HEK293 (cell line): ENCODE results near the gene ERBB2.

ENCODE experiments used
- CTCF ChIA-PET: fragments of 350-600 bp; formaldehyde crosslinking; extraction: SDS; loops from one replicate; lab custom pipeline; 2021; ENCODE audit warnings: antibody characterized with exemption; lab: Yijun Ruan, JAX
- POLR2A ChIA-PET: fragments of 300-600 bp; formaldehyde crosslinking; extraction: SDS; loops from one replicate; lab custom pipeline; 2020; ENCODE audit warnings: antibody characterized with exemption, inconsistent platforms; lab: Yijun Ruan, JAX
- H3K27ac ChIP-seq: fragments of 200-500 bp; sonication (Bioruptor generic); 2 replicates; pipeline ENCODE4 v1.5.1; 2014; ENCODE audit warnings: low read depth, low read length, control low read depth, inconsistent platforms; ENCODE audit errors: extremely low read depth
- H3K36me3 ChIP-seq, 2 experiments: fragments of 200-500 bp in 1 of 2; sonication (Bioruptor generic) in 1 of 2; 1 replicate in 1 of 2; 2 replicates in 1 of 2; pipeline ENCODE4 v1.5.1; 2014 to 2017; ENCODE audit warnings: inconsistent platforms in 2 of 2, low read length in 2 of 2; ENCODE audit not compliant: control insufficient read depth in 2 of 2, insufficient read depth in 1 of 2
- H3K4me1 ChIP-seq: fragments of 200-500 bp; sonication (Bioruptor generic); 2 replicates; pipeline ENCODE4 v1.5.1; 2014; ENCODE audit warnings: mild to moderate bottlenecking, low read length, inconsistent platforms; ENCODE audit not compliant: control insufficient read depth, insufficient read depth
- H3K4me3 ChIP-seq: 2 replicates; pipeline ENCODE4 v1.5.1; 2011; ENCODE audit warnings: low read depth, mild to moderate bottlenecking, control low read depth, low read length, moderate library complexity
- H3K9me3 ChIP-seq: fragments of 200-500 bp; sonication (Bioruptor generic); 2 replicates; pipeline ENCODE4 v1.5.1; 2014; ENCODE audit warnings: low read depth, low read length, inconsistent platforms; ENCODE audit not compliant: control insufficient read depth, insufficient read depth
- BCL11B ChIP-seq: fragments of 450-650 bp; formaldehyde crosslinking; IDR thresholded peaks from 2 replicates; pipeline ENCODE4 v1.5.1; 2016; ENCODE audit warnings: low read depth, missing biosample characterization, missing genetic modification characterization
- CTCF ChIP-seq: fragments of 450-650 bp; formaldehyde crosslinking; IDR thresholded peaks from 2 replicates; pipeline ENCODE4 v1.5.1; 2016; ENCODE audit warnings: missing biosample characterization, missing genetic modification characterization
- FEZF1 ChIP-seq: fragments of 450-650 bp; formaldehyde crosslinking; IDR thresholded peaks from 2 replicates; pipeline ENCODE4 v1.5.1; 2016; ENCODE audit warnings: missing biosample characterization, missing genetic modification characterization
- HOXC10 ChIP-seq: sonication (generic); formaldehyde crosslinking; IDR thresholded peaks from 2 replicates; pipeline ENCODE4 v1.8.1; 2023; ENCODE audit warnings: mild to moderate bottlenecking, missing genetic modification reagents
- KLF10 ChIP-seq: fragments of 450-650 bp; IDR thresholded peaks from 2 replicates; pipeline ENCODE4 v1.5.1; 2018; ENCODE audit warnings: missing biosample characterization, mild to moderate bottlenecking, missing genetic modification characterization
- KLF17 ChIP-seq: fragments of 450-650 bp; formaldehyde crosslinking; IDR thresholded peaks from 2 replicates; pipeline ENCODE4 v1.5.1; 2016; ENCODE audit warnings: missing biosample characterization, missing genetic modification characterization
- SP7 ChIP-seq: fragments of 450-650 bp; formaldehyde crosslinking; IDR thresholded peaks from 2 replicates; pipeline ENCODE4 v1.5.1; 2016; ENCODE audit warnings: missing biosample characterization, missing genetic modification characterization
- ZBTB21 ChIP-seq: fragments of 450-650 bp; formaldehyde crosslinking; IDR thresholded peaks from 2 replicates; pipeline ENCODE4 v1.5.1; 2017; ENCODE audit warnings: missing biosample characterization, missing genetic modification characterization
- ZNF140 ChIP-seq: fragments of 450-650 bp; formaldehyde crosslinking; IDR thresholded peaks from 2 replicates; pipeline ENCODE4 v1.5.1; 2016; ENCODE audit warnings: missing biosample characterization, missing genetic modification characterization
- ZNF174 ChIP-seq: fragments of 450-650 bp; formaldehyde crosslinking; IDR thresholded peaks from 2 replicates; pipeline ENCODE4 v1.5.0; 2017; ENCODE audit warnings: missing biosample characterization, mild to moderate bottlenecking, missing genetic modification characterization
- ZNF223 ChIP-seq: fragments of 450-650 bp; formaldehyde crosslinking; IDR thresholded peaks from 2 replicates; pipeline ENCODE4 v1.5.1; 2016; ENCODE audit warnings: missing biosample characterization, missing genetic modification characterization
- ZNF423 ChIP-seq: fragments of 450-650 bp; formaldehyde crosslinking; IDR thresholded peaks from 2 replicates; pipeline ENCODE4 v1.5.1; 2016; ENCODE audit warnings: missing biosample characterization, missing genetic modification characterization
- ZNF426 ChIP-seq: fragments of 450-650 bp; formaldehyde crosslinking; IDR thresholded peaks from 2 replicates; pipeline ENCODE4 v1.5.1; 2017; ENCODE audit warnings: missing biosample characterization, missing genetic modification characterization, mild to moderate bottlenecking, inconsistent platforms, moderate library complexity
- ZNF521 ChIP-seq: fragments of 450-650 bp; formaldehyde crosslinking; IDR thresholded peaks from 2 replicates; pipeline ENCODE4 v1.5.1; 2017; ENCODE audit warnings: missing biosample characterization, mild to moderate bottlenecking, missing genetic modification characterization
- ZNF610 ChIP-seq: fragments of 450-650 bp; formaldehyde crosslinking; IDR thresholded peaks from 2 replicates; pipeline ENCODE4 v1.5.1; 2016; ENCODE audit warnings: missing biosample characterization, missing genetic modification characterization, borderline replicate concordance
- ZNF626 ChIP-seq: fragments of 450-650 bp; sonication (Bioruptor Pico); formaldehyde crosslinking; IDR thresholded peaks from 2 replicates; pipeline ENCODE4 v1.5.1; 2018; ENCODE audit warnings: missing biosample characterization, missing genetic modification characterization, inconsistent platforms
- ZNF654 ChIP-seq: fragments of 450-650 bp; formaldehyde crosslinking; IDR thresholded peaks from 2 replicates; pipeline ENCODE4 v1.5.1; 2016; ENCODE audit warnings: low read depth, missing biosample characterization, missing genetic modification characterization
- ZNF704 ChIP-seq: fragments of 450-650 bp; formaldehyde crosslinking; IDR thresholded peaks from 2 replicates; pipeline ENCODE4 v1.5.1; 2016; ENCODE audit warnings: missing biosample characterization, missing genetic modification characterization
- ZNF837 ChIP-seq: fragments of 450-650 bp; formaldehyde crosslinking; IDR thresholded peaks from 2 replicates; pipeline ENCODE4 v1.5.1; 2016; ENCODE audit warnings: missing biosample characterization, missing genetic modification characterization
- TF ChIP-seq, protein P1 (sequence below): fragments of 450-650 bp; formaldehyde crosslinking; IDR thresholded peaks from 2 replicates; pipeline ENCODE4 v1.5.1; 2016; ENCODE audit warnings: missing biosample characterization, missing genetic modification characterization
- TF ChIP-seq, protein P2 (sequence below): fragments of 450-650 bp; formaldehyde crosslinking; IDR thresholded peaks from 2 replicates; pipeline ENCODE4 v1.5.1; 2016; ENCODE audit warnings: missing biosample characterization, missing genetic modification characterization

Gene ERBB2

GRCh38 chr17:39678340-39679116, 21.3 kb upstream of the ERBB2 start:
- no peak overlapping the region for H3K27ac ChIP-seq
- CTCF ChIA-PET, result interaction anchor here (0.5 to 4.4 kb wide), 11 partner anchors 10 to 76 kb away, joined by 3 to 22 read pairs (median 4); partner anchors contain the start of genes PGAP3 and PNMT
- H3K36me3 ChIP-seq, result peaks cover 0 to 3% of the 10 kb centered on the region in 2 experiments; a peak in 2 of 3 replicates
- POLR2A ChIA-PET, result interaction anchor here (0.6 to 1.7 kb wide), 4 partner anchors 9 to 21 kb away, joined by 3 to 4 read pairs (median 4); partner anchors contain the start of genes ERBB2 and PGAP3
- TF ChIP-seq ZNF610 (no peak), ZNF140 (tag by site-specific recombination) (no peak), CTCF (tag by site-specific recombination) (peak; percentile 60; the same call in 1 of the 2 replicates), ZNF654 (tag by site-specific recombination) (no peak), ZNF223 (no peak)
- H3K4me3 ChIP-seq, result no peak overlapping the region
- peaks cover 17% of the 10 kb centered on the region for H3K4me1 ChIP-seq
- H3K9me3 ChIP-seq, result no peaks in the 10 kb centered on the region

DNA sequence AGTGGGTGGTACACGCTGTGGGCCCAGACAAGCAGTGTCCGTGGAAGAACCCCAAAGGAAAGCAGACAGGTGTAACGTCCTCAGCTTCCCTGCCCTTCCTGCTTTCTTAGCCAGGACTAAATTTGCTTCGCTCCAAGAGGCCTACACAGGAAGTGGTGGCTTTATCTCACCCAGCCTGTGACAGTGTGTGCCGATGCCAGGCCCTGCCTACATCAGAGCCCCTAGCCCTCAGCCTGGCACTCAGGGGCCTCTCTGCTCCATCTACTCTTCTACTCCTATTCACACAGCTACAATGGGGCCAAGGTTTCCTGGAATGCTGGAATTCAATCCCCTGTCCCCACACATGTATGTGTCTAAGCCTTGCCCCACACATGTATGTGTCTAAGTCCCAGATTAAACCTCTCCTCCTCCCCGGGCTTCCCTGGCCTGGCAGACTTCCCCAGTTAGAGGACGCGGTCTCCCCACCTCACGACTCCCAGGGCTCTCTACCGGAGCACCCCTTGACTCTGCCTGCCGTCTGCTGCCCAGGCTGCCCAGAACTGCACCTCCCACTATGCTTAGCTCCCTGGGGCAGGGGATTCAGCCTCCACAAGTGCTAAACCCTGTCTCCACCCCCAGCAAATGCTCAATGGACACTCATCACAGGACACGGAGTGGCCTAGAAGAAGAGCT, 20.2 kb upstream of the ERBB2 start:
- ChIA-PET POLR2A (interaction anchor here (0.6 to 1.7 kb wide), 2 partner anchors 8 to 13 kb away, joined by 3 to 4 read pairs; partner anchors contain the start of gene PGAP3), CTCF (interaction anchor here (0.6 to 4.4 kb wide), 9 partner anchors 7 to 132 kb away, joined by 3 to 22 read pairs (median 5); partner anchors contain the start of gene PNMT)
- peaks cover 0 to 3% of the 10 kb centered on the region in 2 experiments; a peak in 2 of 3 replicates for H3K36me3 ChIP-seq
- H3K4me3 ChIP-seq, result no peak overlapping the region
- TF ChIP-seq ZBTB21 (no peak), SP7 (tag by site-specific recombination) (no peak), ZNF626 (tag by site-specific recombination) (no peak), FEZF1 (tag by site-specific recombination) (no peak), BCL11B (tag by site-specific recombination) (no peak), ZNF174 (no peak), ZNF704 (tag by site-specific recombination) (no peak), HOXC10 (CRISPR knock-in tag) (no peak), ZNF426 (tag by site-specific recombination) (no peak), ZNF837 (tag by site-specific recombination) (no peak), KLF17 (tag by site-specific recombination) (no peak), ZNF521 (tag by site-specific recombination) (no peak), ZNF223 (no peak), ZNF423 (tag by site-specific recombination) (no peak), KLF10 (tag by site-specific recombination) (no peak)
- TF ChIP-seq, protein P1, sequence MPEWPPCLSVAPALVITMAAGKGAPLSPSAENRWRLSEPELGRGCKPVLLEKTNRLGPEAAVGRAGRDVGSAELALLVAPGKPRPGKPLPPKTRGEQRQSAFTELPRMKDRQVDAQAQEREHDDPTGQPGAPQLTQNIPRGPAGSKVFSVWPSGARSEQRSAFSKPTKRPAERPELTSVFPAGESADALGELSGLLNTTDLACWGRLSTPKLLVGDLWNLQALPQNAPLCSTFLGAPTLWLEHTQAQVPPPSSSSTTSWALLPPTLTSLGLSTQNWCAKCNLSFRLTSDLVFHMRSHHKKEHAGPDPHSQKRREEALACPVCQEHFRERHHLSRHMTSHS (tag by site-specific recombination), result no peak
- TF ChIP-seq, protein P2, sequence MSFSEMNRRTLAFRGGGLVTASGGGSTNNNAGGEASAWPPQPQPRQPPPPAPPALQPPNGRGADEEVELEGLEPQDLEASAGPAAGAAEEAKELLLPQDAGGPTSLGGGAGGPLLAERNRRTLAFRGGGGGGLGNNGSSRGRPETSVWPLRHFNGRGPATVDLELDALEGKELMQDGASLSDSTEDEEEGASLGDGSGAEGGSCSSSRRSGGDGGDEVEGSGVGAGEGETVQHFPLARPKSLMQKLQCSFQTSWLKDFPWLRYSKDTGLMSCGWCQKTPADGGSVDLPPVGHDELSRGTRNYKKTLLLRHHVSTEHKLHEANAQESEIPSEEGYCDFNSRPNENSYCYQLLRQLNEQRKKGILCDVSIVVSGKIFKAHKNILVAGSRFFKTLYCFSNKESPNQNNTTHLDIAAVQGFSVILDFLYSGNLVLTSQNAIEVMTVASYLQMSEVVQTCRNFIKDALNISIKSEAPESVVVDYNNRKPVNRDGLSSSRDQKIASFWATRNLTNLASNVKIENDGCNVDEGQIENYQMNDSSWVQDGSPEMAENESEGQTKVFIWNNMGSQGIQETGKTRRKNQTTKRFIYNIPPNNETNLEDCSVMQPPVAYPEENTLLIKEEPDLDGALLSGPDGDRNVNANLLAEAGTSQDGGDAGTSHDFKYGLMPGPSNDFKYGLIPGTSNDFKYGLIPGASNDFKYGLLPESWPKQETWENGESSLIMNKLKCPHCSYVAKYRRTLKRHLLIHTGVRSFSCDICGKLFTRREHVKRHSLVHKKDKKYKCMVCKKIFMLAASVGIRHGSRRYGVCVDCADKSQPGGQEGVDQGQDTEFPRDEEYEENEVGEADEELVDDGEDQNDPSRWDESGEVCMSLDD (tag by site-specific recombination), result no peak
- peaks cover 16% of the 10 kb centered on the region for H3K4me1 ChIP-seq
- no peaks in the 10 kb centered on the region for H3K9me3 ChIP-seq
- H3K27ac ChIP-seq, result no peak overlapping the region
